Activated CD8-positive, alpha-beta memory T cell treated with anti-CD3 and anti-CD28 coated beads, Interleukin-2, amount 50 U/mL, for 1 hour (primary cell): ENCODE measurements around the gene AKAP13.
A peak's percentile ranks its signal among the peaks of the same experiment; 100 is the strongest.

Source experiments
- DNase-seq: peaks from one replicate; pipeline ENCODE4 v3.0.0-alpha.2; 2020; ENCODE audit errors: extremely low read depth

Gene AKAP13

GRCh38 chr15:85727068-85727467, 346.7 kb downstream of the AKAP13 start:
- no peak for DNase-seq

GRCh38 chr15:85730001-85730820, 349.8 kb downstream of the AKAP13 start:
- DNase-seq, result peak; percentile 18

- DNase-seq, result no peak
Observed at GRCh38 chr15:85733416-85733815, 353.0 kb downstream of the AKAP13 start.

- no peak for DNase-seq
Observed at GRCh38 chr15:85737061-85737460, 356.7 kb downstream of the AKAP13 start.

DNA sequence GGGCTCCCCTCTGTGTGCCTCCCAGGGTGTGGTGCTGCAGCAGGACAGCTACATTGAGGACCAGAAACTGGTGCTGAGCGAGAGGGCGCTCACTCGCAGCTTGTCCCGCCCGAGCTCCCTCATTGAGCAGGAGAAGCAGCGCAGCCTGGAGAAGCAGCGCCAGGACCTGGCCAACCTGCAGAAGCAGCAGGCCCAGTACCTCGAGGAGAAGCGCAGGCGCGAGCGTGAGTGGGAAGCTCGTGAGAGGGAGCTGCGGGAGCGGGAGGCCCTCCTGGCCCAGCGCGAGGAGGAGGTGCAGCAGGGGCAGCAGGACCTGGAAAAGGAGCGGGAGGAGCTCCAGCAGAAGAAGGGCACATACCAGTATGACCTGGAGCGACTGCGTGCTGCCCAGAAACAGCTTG, 360.6 kb downstream of the AKAP13 start:
- DNase-seq, result no peak

GRCh38 chr15:85741662-85742061, 361.3 kb downstream of the AKAP13 start:
- DNase-seq, result no peak

DNA sequence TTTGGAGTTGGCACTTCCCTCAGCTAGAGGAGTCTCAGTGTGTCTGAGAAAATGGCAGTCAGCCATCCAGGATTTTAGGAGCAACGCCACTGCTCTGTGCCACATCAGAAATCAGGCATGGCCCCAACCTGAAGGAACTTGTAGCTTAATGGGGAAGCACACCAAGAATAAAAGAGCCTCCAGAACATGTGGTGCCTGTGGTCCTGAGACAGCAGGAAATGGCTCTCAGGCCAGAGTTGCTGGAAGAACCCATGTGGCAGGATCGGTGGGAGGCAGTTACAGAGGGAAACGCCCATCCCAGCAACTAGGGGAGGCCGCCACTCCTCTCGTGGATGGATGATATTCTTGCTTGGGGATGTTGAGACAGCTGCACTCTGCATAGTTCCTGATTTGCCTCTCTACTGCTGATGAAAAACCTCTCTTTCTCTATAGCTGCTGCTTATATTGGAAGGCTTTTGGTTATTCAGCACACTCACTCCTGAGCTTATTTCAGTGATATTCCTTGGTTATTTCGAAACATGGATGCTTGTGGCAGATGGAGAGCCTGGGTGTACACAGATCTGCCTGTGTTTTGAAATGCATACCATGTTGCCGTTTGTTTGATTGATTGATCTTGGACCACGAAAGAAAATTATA, 361.9 kb downstream of the AKAP13 start:
- no peak for DNase-seq

- no peak for DNase-seq
Observed at GRCh38 chr15:85743392-85744055, 363.1 kb downstream of the AKAP13 start.

- no peak for DNase-seq
Observed at GRCh38 chr15:85744579-85744978, 364.2 kb downstream of the AKAP13 start.

GRCh38 chr15:85745023-85745422, 364.6 kb downstream of the AKAP13 start:
- DNase-seq, result no peak

- DNase-seq, result no peak
Observed at GRCh38 chr15:85745525-85746150, 365.2 kb downstream of the AKAP13 start.

GRCh38 chr15:85746641-85747040, 366.2 kb downstream of the AKAP13 start:
- no peak for DNase-seq

DNA sequence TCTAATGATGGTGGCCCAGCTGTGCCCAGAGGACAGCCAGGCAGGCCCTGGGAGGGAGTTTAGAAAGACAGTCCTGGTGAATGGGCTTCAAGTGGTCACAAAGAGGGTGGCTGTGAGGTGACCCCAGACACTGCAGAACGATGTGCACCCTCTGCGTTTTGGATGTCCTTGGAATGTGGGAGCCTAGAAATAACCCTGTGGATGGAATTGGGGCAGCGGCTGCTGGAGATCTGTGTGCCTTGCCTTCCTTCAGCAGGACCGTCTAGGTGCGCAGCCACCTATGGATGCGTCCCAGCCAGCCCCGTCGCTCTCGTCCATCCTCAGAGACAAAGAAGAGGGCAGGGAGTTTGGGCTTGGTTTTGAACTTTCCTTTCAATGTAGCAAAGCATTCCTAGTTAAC, 367.8 kb downstream of the AKAP13 start:
- no peak for DNase-seq

DNA sequence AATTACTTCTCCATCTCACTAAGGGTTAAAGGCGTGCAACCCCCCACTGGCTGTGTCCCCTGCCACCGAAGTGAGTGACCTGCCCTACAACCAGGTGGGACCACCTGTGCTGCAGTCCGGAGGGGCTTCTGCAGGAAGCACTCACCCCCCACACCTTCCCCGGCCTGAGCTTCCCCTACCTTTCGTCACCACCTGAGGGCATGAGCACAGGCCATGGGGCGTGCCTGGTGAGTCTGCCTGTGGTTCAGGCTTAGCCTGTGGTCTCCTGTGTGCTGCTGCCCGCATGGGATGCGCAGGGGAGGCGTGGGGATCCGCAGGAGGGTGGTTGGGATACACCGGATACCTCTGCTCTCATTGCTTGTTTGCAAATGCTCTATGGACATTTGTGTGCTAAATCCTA, 368.3 kb downstream of the AKAP13 start:
- DNase-seq, result no peak

- DNase-seq, result no peak
Observed at GRCh38 chr15:85749261-85750151, 369.1 kb downstream of the AKAP13 start.

GRCh38 chr15:85750319-85751290, 370.2 kb downstream of the AKAP13 start:
- no peak for DNase-seq

- no peak for DNase-seq
Observed at GRCh38 chr15:85751291-85752123, 371.1 kb downstream of the AKAP13 start.

GRCh38 chr15:85752124-85752475, 371.7 kb downstream of the AKAP13 start:
- DNase-seq, result no peak

DNA sequence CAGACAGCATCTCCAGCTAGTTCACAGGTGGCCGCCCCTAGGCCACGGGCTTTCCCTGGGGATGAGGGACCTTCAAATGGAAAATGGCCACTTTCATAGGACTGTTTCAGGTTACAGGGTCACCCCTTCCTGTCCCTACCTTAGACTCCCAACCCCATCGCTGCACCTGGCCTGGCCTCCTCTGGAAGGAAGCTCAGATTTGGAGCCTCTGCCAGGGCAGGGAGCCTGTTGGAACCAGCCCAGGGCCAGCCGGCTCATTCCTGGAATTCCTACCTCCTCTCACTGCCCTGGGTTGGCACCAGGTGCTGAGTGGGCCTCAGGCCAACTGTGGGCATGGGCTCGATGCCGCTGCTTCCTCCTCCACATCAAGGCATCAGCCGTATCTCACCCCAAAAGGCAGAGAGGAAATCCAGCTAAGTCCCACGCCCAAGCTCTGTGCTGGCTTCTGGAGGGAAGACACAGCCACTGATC, 372.1 kb downstream of the AKAP13 start:
- no peak for DNase-seq
